GM21619 (cell line): ENCODE results near the gene TNFSF18.
A peak's percentile ranks its signal among the peaks of the same experiment; 100 is the strongest.

Source experiments
- ATAC-seq: cut with Tn5 transposase; IDR thresholded peaks from one replicate; pipeline ENCODE4 v1.9.1; 2021; ENCODE audit not compliant: unreplicated experiment

The TNFSF18 gene

DNA sequence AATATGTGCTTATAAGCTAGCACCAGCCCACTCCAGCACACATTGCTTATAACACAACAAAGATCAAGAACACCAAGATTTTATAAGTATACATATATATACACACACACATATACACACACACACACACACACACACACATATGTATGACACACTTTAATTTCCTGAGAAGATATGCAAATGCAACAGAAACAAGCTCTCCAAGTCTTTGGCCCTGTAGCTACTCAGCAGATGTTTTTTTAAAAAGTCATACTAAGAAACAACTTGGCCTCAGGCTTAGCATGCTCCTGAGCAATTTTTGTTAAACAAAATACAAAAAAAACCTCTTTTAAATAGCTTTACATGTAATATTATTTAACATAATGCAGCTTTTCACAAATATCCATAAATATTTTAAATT is 11.1 kb downstream of the TNFSF18 start:
- no peak for ATAC-seq

DNA sequence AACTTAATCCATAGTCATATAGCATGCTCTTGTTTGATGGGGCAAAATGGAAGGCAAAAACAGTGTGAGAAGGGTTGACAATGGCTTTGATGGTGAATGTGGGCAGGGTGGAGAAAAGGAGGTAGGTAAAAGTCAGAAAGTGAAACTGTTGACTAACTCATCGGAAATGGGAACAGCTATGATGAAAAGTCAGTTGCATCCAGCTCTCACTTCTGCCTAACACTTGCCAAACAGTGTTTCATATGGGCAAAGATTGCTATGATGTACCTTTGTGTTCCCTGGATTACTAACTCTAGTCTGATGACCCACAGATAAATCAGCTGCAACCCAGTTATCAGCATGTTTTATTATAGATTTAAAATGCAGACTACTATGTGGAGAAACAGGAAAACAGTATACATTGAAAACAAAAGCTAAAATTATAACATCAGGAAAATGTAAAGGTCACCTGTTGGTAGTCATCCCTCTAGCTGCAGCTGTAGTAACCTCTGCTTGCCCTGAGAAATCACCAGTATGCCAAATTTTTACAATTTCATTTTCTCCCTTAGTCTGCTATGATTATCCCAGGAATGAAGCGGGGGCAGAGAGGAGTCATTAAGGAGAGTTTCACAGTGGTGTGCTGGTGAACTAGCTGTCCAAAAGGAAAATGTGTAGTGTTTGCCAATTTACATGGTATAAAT is 11.7 kb downstream of the TNFSF18 start:
- ATAC-seq, result no peak

DNA sequence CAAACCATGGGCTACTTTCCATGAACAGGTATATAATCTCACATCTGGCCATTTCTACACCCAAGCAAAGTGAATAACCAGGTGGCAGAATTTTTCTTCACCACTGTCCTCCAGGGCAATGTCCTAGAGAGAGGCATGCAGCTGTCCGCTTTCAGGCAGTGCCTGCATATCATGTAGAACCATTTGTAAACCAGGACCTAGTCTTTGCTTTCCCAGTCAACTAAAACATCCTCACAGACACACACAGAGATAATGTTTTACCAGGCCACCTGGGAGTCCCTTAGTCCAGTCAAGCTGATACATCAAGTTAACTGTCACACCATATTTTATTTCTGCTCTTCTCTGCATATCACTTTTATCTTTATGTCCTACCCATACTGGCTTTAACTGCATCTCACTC is 26.2 kb downstream of the TNFSF18 start:
- ATAC-seq, result no peak

DNA sequence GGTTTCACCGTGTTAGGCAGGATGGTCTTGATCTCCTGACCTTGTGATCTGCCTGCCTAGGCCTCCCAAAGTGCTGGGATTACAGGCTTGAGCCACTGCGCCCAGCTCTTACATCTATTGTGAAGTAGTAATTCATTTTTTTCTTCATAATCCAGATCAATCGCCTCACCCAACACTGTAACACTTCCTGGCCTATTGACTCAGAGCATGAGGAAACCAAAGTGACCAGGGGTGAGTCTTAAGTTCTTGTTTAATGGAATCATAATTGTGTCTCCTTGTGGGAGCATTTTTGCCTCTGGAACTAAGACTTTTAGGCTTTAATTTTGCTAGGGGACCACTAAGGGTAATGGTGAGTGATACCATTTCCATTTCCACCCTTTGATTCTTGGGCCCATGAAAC is 27.4 kb downstream of the TNFSF18 start:
- no peak for ATAC-seq

DNA sequence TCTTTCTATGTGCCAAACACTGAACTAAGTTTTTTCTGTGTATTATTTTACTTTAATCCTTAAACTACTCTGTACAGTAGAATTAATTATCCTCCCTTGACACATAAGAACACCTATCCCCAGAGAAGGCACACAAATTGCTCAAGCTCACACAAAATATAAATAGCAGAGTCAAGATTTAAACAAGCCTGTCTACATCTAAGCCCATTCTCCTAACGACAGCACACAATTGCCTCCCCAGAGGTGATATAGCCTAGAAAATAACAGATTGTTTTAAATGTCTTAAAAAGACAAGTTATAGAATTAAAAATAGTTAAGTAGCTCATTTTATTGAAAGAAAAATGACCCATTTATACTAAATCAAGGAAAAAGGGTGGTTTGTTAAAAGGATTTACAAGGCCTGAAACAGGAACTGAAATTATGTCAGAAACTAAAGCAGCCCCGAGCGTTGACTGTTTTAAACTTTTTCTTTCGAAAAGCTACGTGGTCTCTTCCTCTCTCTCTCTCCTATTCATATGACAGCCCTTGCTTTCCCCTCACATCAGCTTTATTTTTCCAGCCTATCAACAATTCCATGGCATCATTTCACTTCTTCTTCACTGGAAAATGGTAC is 30.5 kb downstream of the TNFSF18 start:
- peak; percentile 96 for ATAC-seq

DNA sequence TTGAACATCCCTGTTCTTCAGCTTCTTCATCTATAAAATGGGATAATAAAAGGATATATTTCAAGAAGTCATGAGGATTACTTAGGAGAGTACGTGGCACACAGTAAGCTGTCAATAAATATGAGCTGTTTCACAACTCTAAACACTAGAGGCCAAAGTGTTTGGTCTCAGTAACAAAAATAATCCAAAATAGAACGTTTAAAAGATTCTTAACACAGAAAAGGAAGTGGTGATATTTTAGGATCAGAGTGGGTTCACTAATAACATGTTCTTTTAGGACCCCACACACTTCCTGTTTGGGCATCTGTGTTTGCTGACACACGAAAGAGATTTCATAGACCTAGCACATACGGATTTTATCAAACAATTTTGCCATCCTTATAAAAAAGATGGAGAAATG is 32.9 kb downstream of the TNFSF18 start:
- no peak for ATAC-seq

DNA sequence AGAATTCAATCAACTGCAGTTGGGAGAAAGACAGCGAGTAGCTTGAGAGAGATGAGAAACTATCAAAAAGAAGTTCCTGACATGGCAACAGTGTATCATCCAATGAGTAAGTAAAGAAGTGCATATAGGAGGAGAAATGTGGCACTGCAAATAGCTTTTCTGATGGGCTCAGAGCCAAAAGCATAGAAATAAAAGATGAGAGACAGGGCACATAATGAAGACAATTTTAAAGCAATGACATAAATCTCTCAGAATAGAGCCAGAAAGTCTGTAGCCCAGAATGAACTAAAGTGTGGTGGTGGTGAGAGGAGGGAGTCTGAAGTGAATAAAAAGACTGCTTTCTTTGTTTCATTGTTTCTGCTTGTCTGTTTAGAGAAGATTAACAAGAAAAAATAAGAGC is 34.3 kb downstream of the TNFSF18 start:
- ATAC-seq, result no peak

DNA sequence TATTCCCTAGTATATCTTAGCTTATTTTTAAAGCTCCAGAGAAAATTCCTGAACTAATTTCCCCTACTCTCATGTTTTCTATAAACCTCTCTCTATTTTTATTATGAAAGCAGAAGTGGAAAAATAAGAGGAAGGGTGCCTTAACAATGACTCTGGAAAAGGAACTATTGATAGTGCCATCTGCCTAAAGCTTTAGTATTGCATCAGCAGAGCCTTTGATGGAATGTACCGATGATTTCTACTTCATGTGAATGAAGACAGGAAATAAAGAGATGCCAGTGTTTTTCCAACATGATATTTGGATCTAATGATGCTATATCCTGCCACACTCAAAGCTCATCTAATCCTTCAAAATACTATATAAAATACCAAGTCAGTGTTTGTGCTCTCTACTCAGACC is 35.1 kb downstream of the TNFSF18 start:
- ATAC-seq, result no peak

DNA sequence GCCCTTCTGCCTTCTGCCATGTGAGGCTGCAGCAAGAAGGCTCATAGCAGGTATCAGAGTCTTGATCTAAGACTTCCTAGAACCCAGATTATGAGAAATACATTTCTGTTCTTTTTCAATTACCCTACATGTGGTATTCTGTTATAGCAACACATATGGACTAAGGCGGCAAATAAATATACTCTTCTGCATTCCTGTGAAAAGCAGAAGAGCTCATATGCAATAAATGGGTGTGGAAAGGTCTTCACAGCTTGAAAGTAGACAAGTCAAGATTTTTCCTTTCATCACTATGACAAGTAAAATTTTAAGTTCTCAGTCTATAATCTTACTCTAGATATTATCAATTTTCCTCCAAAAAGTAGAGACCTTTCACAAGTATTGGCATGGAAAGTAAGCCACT is 36.6 kb downstream of the TNFSF18 start:
- no peak for ATAC-seq

DNA sequence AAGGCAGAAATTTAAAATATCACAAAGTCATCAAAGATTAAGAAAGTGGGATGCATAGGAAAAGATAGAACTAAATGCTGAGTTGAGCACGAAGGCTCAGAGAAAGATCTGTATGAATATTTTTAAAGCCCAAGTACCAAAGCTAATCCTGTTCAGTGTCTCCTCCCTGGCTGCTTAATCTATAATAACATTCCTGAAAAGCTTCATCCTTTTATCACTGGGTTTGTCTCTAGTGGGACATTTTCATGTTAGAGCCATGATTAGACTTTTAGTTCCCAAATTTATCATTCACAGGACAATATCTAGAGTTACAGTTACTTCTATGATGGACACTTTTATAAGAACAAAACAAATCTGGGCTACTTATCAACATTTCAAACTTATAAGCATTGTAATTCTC is 38.6 kb downstream of the TNFSF18 start:
- ATAC-seq, result no peak

DNA sequence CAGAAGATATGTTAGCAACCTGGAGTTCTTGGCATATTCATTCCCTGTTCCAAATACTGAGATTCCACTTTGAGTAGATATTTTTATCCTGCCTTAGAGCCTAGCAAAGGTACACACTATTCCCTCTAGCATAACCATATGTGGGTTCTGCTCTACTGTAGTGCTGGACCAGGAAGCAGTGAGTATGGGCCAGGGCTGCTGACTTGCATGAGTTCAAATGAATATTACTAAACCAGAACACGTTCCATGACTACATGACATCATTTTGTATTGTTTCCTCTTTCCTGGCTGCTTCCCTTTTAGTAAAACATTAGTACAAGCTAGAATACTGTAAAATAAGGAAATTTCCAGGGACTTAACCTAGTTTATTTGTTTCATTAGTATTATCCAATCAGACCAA is 41.1 kb downstream of the TNFSF18 start:
- ATAC-seq, result no peak

DNA sequence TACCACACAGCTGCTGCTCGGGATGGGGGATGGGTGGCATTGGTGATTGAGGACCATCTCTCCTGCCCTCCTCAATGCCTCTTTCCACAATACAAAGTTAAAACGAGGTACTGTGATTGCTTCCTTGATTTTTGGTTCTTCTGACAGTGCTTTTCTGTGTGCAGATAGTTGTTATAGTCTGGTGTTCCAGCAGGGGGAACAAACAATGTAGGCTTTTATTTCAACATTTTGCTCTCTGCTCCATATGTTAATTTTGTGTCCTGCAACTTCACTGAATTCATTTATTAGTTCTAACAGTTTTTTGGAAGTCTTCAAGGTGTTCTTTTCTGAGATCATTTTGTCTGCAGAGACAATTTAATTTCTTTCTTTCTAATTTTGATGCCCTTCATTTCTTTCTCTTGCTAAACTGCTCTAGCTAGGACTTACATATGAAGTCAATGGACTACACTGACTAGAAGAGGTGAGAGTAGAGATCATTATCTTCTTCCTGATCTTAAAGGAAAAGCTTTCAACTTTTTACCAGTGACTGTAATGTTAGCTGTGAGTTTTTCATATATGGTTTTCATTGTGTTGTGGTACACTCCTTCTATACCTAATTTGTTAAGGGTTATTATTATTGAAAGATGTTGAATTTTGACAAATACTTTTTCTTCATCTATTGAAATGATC is 45.4 kb downstream of the TNFSF18 start:
- no peak for ATAC-seq

DNA sequence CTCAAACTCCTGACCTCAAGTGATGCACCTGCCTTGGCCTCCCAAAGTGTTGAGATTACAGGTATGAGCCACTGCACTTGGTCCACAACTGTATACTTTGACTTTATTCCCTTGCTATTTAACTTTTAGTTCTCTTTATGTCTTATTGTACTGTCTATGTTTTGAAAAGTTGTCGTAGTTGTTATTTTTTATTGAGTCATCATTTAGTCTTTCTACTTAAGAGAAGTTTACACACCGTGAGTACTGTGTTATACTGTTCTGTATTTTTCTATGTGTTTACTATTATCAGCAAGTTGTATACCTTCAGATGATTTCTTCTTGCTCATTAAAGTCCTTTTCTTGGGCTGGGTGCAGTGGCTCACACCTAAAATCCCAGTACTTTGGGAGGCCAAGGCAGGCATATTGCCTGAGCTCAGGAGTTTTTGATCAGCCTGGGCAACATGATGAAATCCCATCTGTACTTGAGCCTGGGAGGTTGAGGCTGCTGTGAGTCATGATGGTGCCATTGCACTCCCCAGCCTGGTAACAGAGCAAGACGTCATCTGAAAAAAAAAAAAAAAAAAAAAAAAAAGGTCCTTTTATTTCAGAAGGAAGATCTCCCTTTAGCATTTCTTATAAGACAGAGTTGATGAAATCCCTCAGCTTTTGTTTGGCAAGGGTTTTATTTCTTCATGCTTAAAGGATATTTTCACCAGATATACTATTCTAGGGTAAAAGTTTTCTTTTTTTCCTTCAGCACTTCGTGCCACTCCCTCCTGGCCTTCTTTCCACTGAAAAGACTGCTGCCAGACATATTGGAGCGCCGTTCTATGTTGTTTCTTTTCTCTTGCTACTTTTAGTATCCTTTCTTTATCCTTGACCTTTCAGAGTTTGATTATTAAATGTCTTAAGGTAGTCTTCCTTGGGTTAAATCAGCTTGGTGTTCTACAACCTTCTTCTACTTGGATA is 47.6 kb downstream of the TNFSF18 start:
- no peak for ATAC-seq

DNA sequence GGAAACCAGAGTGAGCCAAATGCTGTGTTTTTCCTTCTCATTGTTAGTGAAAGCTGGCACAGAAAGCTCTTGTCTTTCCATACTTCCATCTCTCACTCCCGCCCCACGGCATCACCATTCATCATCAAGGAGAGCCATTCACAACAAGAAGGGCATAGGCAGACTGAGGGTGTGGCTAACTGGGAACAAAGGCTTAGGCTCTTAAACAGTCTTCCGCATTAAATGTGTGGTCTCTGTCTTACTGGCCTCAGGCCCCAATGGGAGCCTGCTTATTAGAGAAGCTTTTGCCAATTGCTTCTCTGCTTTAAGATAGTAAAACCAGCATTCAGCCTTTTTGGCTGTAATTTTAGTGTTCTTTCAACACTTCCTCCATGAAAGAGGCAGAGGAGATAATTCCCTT is 51.4 kb downstream of the TNFSF18 start:
- no peak for ATAC-seq

DNA sequence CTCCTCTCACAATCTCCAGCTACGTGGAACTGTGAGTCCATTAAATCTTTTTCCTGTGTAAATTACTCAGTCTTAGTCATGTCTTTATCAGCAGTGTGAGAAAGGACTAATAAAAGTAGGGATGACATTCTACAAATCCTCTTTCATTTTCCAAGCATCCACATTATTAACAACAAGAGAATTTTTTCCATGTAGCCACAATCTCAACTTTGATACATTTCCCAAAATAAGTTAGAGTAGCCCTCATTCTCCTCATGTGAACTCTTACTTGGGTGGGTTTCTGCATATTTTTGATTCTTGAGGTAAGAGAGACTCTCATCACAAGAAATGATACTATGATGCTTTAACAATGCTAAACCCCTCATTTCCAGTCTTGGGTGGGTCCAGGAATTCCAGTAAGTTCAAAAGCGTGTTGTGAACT is 52.8 kb downstream of the TNFSF18 start:
- no peak for ATAC-seq

DNA sequence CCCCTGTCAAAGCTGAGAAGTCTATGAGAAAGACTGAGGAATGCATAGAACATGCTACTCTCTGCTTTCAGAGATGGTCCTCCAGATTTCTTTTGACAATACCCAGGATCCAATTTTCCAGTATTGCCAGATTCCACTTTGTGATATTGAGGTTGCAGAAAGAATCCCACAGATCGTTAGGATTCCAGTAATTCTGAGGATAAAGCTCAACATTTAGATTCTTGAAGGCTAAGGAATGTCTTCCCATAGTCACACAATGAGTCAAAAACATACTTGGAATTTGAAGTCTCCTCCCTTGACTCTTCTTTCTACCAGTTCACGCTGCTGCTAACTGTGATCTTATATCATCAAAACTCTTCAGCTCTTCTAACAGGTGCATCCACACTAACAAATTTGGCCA is 57.1 kb downstream of the TNFSF18 start:
- ATAC-seq, result no peak

DNA sequence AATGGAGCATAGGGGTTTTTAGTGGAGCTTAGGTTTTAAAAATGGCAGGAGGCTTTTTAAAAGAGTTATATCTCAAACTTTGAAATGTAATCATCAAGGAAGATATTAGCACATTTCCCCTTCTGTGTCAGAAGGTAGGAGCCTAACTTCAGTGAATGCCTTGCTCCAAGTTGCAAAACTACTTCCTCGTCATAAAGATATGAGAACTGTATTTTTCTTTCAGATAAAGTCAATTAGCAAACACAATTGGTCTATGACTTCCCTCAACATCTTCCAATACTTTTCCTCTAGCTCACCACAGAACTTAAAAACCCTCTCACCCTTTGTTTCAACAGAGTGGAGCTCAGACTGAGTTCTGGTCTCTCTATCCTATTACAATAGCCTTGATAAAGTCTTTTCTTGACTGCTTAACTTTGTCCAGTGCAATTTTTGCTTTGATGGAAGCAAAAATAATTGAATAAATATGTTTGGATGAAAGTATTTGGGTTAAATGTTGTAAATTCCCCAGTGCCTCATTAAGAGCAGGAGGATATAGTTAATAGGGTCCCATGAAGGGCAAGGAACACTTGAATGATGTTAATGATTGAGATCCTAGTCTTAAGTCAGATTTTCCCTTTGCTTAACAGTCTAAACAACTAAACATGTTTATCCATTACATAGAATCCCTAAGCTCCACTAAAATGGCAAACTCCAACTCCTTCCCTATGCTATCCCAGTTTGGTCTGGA is 58.9 kb downstream of the TNFSF18 start:
- no peak for ATAC-seq

DNA sequence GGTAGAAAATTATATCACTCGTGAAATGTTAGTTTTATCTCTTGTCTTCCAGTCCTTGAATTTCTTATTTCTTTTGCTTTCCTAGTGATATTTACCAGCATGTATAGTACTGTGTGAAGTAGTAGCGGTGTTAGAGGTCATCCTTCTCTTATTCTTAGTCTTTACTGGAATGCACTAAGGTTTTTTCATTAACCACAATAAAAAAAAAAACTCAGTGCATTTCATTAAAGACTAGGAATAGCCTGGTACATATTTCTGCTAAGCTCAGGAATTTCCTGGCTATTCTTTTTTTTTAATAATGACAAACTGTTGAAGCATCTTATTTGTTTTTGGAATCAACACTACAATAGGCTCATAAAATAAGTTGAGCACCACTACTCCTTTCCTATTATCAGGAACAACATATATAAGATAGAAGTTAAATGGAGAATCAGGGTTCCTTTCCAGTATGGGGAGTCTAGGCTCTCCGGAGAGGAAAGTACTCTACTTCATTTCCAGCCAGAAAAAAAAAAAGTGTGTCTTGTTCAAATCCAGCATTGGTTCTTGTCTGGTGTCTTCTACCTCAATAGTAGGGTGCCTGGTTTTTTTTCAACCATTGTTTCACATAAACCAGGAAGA is 60.0 kb downstream of the TNFSF18 start:
- no peak for ATAC-seq
